Endothelial cell of umbilical vein (primary cell): ENCODE measurements around the gene WDR86. TPM values are rescaled to one million over a fixed set of nuclear protein-coding genes. Genes with fewer than 3 reads are reported as not detected.

ENCODE experiments used
- BruUV-seq: library from RNA; stranded (reverse); fragments of 400-500 nt; replicated peaks from 2 replicates; lab custom pipeline; 2021; lab: Mats Ljungman, UMichigan
- CTCF ChIA-PET: fragments of 300-600, 350-600 bp; sonication (Branson Sonifier 250); formaldehyde crosslinking; loops from one replicate; lab custom pipeline; 2021; ENCODE audit warnings: antibody characterized with exemption, inconsistent platforms; lab: Charles Lee
- POLR2A ChIA-PET: fragments of 300-600, 350-600 bp; sonication (Branson Sonifier 250); formaldehyde crosslinking; loops from one replicate; lab custom pipeline; 2021; ENCODE audit warnings: antibody characterized with exemption, inconsistent platforms; lab: Charles Lee
- DNase-seq: peaks from one replicate; pipeline ENCODE4 v3.0.0-alpha.2; 2011; ENCODE audit warnings: low read depth, low spot score
- FAIRE-seq: peaks from 2 replicates; lab custom pipeline; 2011; peaks lifted over from hg19 to GRCh38; lab: Jason Lieb, UNC
- H2AFZ ChIP-seq: 2 replicates; pipeline ENCODE4 v1.6.0; 2012; ENCODE audit warnings: low read depth, low read length, control low read depth, inconsistent platforms
- H3K27ac ChIP-seq: 2 replicates; pipeline ENCODE4 v1.5.1; 2011; ENCODE audit warnings: low read depth, mild to moderate bottlenecking, control low read depth, low read length, moderate library complexity; ENCODE audit not compliant: insufficient read depth
- H3K27me3 ChIP-seq, 2 experiments: 2 replicates each; pipeline versions ENCODE4 v1.6.0 to v1.6.1; 2011; ENCODE audit warnings: low read length in 2 of 2, mixed read lengths in 1 of 2; ENCODE audit not compliant: control insufficient read depth in 2 of 2, insufficient read depth in 2 of 2
- H3K36me3 ChIP-seq, 2 experiments: 2 replicates in 1 of 2; 3 replicates in 1 of 2; pipeline ENCODE4 v1.5.1; 2011; ENCODE audit warnings: low read length in 2 of 2, mild to moderate bottlenecking in 1 of 2, moderate library complexity in 1 of 2; ENCODE audit not compliant: control insufficient read depth in 2 of 2, insufficient read depth in 2 of 2; ENCODE audit errors: extremely low read depth in 1 of 2
- H3K4me1 ChIP-seq: 3 replicates; pipeline ENCODE4 v1.5.1; 2011; ENCODE audit warnings: mild to moderate bottlenecking, low read length; ENCODE audit not compliant: control insufficient read depth, insufficient read depth; ENCODE audit errors: extremely low read depth
- H3K4me2 ChIP-seq: 2 replicates; pipeline ENCODE4 v1.6.1; 2011; ENCODE audit warnings: low read length, control low read depth, mixed read lengths; ENCODE audit not compliant: insufficient read depth
- H3K4me3 ChIP-seq, 3 experiments: fragments of 200-600 bp in 1 of 3; sonication (generic), shearing (Covaris generic) in 1 of 3; replicated peaks in 1 of 3; 2 replicates each; pipeline ENCODE4 v1.5.1; 2011 to 2016; ENCODE audit warnings: control low read depth in 3 of 3, low read length in 3 of 3, mild to moderate bottlenecking in 2 of 3, inconsistent platforms in 1 of 3, low read depth in 1 of 3, moderate library complexity in 1 of 3; ENCODE audit not compliant: insufficient read depth in 1 of 3
- H3K79me2 ChIP-seq: 2 replicates; pipeline ENCODE4 v1.6.0; 2012; ENCODE audit warnings: low read length, inconsistent platforms; ENCODE audit not compliant: control insufficient read depth, insufficient read depth
- H3K9ac ChIP-seq: replicated peaks from 2 replicates; pipeline ENCODE3; 2011; ENCODE audit warnings: low read length, control low read depth; ENCODE audit not compliant: insufficient read depth; ENCODE audit errors: extremely low read depth
- H3K9me1 ChIP-seq: replicated peaks from 3 replicates; pipeline ENCODE4 v1.6.0; 2011; ENCODE audit warnings: mild to moderate bottlenecking, low read length; ENCODE audit not compliant: control insufficient read depth, insufficient read depth; ENCODE audit errors: extremely low read depth
- H3K9me3 ChIP-seq: replicated peaks from 2 replicates; pipeline ENCODE4 v1.5.1; 2012; ENCODE audit warnings: low read length, inconsistent platforms; ENCODE audit not compliant: control insufficient read depth, insufficient read depth
- H4K20me1 ChIP-seq: replicated peaks from 2 replicates; pipeline ENCODE3; 2011; ENCODE audit warnings: mild to moderate bottlenecking, low read length; ENCODE audit not compliant: control insufficient read depth, insufficient read depth; ENCODE audit errors: extremely low read depth
- CTCF ChIP-seq, 2 donors: IDR thresholded peaks; 1 replicate in 1 of 2; 2 replicates in 1 of 2; pipeline ENCODE4 v1.5.1; 2011; ENCODE audit warnings: low read length in 2 of 2, mild to moderate bottlenecking in 2 of 2, moderate library complexity in 2 of 2, control low read depth in 1 of 2, inconsistent platforms in 1 of 2, low read depth in 1 of 2; ENCODE audit not compliant: insufficient read depth in 1 of 2; ENCODE audit errors: extremely low read depth in 1 of 2
- EZH2 ChIP-seq: IDR thresholded peaks from 2 replicates; pipeline ENCODE4 v1.6.1; 2012; ENCODE audit warnings: borderline replicate concordance, low read depth, mild to moderate bottlenecking, moderate library complexity, low read length, inconsistent platforms; ENCODE audit not compliant: severe bottlenecking
- FOS ChIP-seq: IDR thresholded peaks from 2 replicates; pipeline ENCODE4 v1.6.1; 2011; ENCODE audit warnings: mild to moderate bottlenecking, low read length, moderate library complexity, borderline replicate concordance; ENCODE audit not compliant: insufficient read depth
- GATA2 ChIP-seq: IDR thresholded peaks from 2 replicates; pipeline ENCODE4 v1.7.0; 2011; ENCODE audit warnings: low read depth, mild to moderate bottlenecking, moderate library complexity, mixed read lengths, low read length; ENCODE audit not compliant: insufficient read length, insufficient read depth
- JUN ChIP-seq: IDR thresholded peaks from 2 replicates; pipeline ENCODE4 v1.6.1; 2011; ENCODE audit warnings: borderline replicate concordance, low read depth; ENCODE audit not compliant: insufficient read length, insufficient read depth
- MYC ChIP-seq: IDR thresholded peaks from one replicate; pipeline ENCODE4 v1.6.1; 2011; ENCODE audit warnings: mild to moderate bottlenecking, low read depth, low read length
- POLR2A ChIP-seq: IDR thresholded peaks from 2 replicates; pipeline ENCODE4 v1.6.1; 2012; ENCODE audit warnings: low read depth, mild to moderate bottlenecking, control low read depth, low read length
- POLR2AphosphoS5 ChIP-seq: IDR thresholded peaks from 2 replicates; pipeline ENCODE4 v1.6.1; 2012; ENCODE audit warnings: low read depth, mild to moderate bottlenecking, control low read depth, low read length, moderate library complexity; ENCODE audit not compliant: insufficient read depth
- dilution Hi-C: fragments of 300-500 bp; cut with MboI; formaldehyde crosslinking; loops from one replicate; pipeline ENCODE4 v1.15.0; 2019; ENCODE audit warnings: low sequenced_read_pairs; ENCODE audit not compliant: extremely low pct_ligation_motif_present
- intact Hi-C: fragments of 100-400 bp; cut with micrococcal nuclease; formaldehyde crosslinking; loops from one replicate; pipeline ENCODE4 v1.10.0; 2022
- polyA plus RNA-seq, 4 experiments: library from polyadenylated mRNA; depleted of rRNA in 3 of 4; stranded (reverse) in 3 of 4; unstranded in 1 of 4; fragments of >200 nt; gene quantifications; 2 replicates each; pipeline versions ENCODE4 v1.2.1 to v1.2.3, GENCODE V29; 2011 to 2012; ENCODE audit warnings: missing spikeins in 1 of 4
- total RNA-seq: library from RNA; stranded (reverse); gene quantifications from 2 replicates; pipeline ENCODE4 v1.2.3, GENCODE V29; 2021
- TF ChIP-seq, protein P1 (sequence below): IDR thresholded peaks from 2 replicates; pipeline ENCODE4 v1.6.1; 2011; ENCODE audit not compliant: insufficient read depth, insufficient read length

The WDR86 gene
- total and polyA plus RNA-seq, 2 donors (not counting 3 experiments of a cell fraction or from before 2014, with no cell fraction given) = not detected

DNA sequence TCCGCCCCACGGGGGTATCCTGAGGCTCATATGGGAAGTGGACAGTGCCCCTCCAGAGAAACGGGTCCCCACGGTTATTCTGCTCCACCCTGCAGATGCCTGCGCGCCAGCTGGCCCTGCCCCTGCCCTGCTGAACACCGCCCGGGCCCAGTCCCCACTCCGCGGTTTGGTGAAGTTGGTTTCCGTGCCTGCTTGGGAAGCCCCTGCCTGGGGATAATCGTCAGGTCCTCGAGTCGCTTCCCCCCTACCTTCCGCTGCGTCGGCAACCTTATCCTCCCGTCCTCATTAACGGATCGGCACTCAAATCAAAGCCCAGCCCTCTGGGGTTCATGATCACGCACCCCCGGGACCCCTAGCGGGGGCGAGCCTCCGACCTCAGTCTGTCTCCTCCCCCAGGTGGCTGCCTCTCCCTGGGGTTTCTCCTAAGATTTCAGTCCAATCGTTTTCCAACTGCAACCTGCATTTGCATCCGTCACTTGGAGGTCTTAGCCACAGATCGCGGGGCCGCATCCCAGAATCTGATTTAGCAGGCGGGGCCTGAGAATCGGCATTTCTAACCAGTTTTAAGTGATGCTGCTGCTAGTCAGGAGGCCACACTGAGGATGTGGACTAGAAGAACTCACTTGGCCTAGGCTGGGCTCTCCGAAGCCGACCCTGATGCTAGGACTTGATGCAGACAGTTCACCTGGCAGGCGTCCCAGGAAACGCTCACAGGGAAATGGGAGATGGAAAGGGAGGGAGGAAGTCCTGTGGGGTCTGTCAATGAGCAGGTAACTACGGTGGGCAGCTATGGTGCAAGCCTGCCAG is 27.6 kb downstream of the WDR86 start:
- H3K27me3 ChIP-seq = peaks cover 16 to 27% of the 10 kb centered on the region in 2 experiments

More for the DNA sequence above, 27.6 kb downstream of the WDR86 start:
- Histone ChIP-seq H3K9me3 (no peaks in the 10 kb centered on the region), H3K79me2 (no peaks in the 10 kb centered on the region), H3K4me2 (no peak overlapping the region), H2AFZ (no peak overlapping the region), H4K20me1 (no peaks in the 10 kb centered on the region), H3K9ac (no peak overlapping the region), H3K4me3 (no peak overlapping the region), H3K4me1 (no peaks in the 10 kb centered on the region), H3K27ac (no peak overlapping the region), H3K36me3 (no peaks in the 10 kb centered on the region), H3K9me1 (no peaks in the 10 kb centered on the region)
- intact Hi-C loops (no loop called here), dilution Hi-C loops (no loop called here)
- no peak for TF ChIP-seq POLR2A
- no peak for TF ChIP-seq POLR2AphosphoS5
- TF ChIP-seq EZH2 = no peak
- TF ChIP-seq MYC = no peak
- TF ChIP-seq, protein P1, sequence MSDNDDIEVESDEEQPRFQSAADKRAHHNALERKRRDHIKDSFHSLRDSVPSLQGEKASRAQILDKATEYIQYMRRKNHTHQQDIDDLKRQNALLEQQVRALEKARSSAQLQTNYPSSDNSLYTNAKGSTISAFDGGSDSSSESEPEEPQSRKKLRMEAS = no peak
- TF ChIP-seq CTCF (IDR thresholded peaks at IDR 0.05; ENCODE audit: extremely low read depth in 1 of 2, insufficient read depth in 1 of 2, low read depth in 1 of 2, low read length in 2 of 2) = no peak
- no peak for TF ChIP-seq GATA2
- TF ChIP-seq FOS = no peak
- no peak for TF ChIP-seq JUN
- FAIRE-seq (no peak), DNase-seq (no peak)
- POLR2A ChIA-PET = no interaction called here
- no TSS peak for BruUV-seq
- CTCF ChIA-PET = interaction anchor here (0.7 to 1.3 kb wide), 2 partner anchors 9 to 18 kb away, joined by 3 read pairs; no protein-coding TSS in a partner anchor
